ENCODE measurements around the gene LAMA2.

GRCh38 chr6:129455126-129455769 lies 572.3 kb downstream of the LAMA2 start:
- TF ChIP-seq CTCF (IDR thresholded peaks at IDR 0.05) (no peak), POLR2AphosphoS5 (IDR thresholded peaks at IDR 0.05) (no peak), POLR2A (IDR thresholded peaks at IDR 0.05; ENCODE audit: low read depth) (no peak), EP300 (IDR thresholded peaks at IDR 0.05) (no peak)
